ENCODE data around the gene PDE4B. TPM values are rescaled to one million over a fixed set of nuclear protein-coding genes. Genes with fewer than 3 reads are reported as not detected.
A peak's percentile ranks its signal among the peaks of the same experiment; 100 is the strongest.

PDE4B gene
- polyA plus RNA-seq (ENCODE audit: insufficient read length): 18.0 TPM

DNA sequence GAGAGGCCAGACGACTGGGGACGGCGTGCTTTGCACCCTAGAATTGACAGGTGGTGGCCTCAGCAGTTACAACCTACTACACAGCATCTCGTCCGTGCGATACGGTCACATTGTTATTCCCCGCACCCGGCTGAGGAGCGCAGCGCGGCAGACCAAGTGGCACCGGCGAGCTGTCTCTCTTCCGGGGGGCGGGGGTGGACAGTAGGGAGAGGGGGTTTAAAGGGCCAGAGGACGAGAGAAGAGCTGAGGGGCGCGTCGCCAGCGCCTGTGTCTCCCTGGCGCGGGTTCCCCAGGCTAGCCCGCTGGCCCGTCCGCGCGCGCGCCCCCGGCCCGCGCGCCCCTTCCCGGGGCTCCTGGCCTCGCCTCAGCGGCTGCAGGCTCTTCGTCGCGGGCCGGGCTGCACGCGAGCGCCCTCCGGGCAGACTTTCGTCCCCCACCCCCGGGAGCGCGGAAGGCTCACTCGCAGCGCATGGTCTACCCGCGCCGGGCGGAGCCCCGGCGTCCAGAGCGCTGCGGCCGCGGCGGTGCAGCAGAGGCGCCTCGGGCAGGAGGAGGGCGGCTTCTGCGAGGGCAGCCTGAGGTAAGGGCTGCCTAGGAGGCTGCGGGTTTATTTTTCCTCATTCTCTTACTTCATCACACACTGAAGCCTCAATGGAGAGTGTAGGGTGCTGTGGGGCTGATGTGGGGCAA, at the start of gene PDE4B:
TSS of gene PDE4B (plus strand) at position 227 of the 690 bp plus-strand sequence.
- peak; percentile 8 for DNase-seq

DNA sequence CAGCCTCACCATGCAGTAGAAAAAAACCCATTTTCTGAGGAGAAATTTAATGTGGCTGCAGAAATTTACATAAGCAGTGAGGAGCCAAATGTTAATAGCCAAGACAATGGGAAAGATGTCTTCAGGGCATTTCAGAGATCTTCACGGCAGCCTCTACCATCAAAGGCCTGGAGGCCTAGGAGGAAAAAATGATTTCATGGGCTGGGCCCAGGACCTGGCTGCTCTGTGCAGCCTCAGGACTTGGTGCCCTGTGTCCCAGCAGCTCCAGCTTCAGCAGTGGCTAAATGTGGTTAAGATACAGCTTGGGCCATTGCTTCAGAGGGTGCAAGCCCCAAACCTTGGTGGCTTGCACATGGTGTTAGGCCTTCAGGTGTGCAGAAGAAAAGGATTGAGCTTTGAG, 48.0 kb upstream of the PDE4B start:
- DNase-seq: no peak

GRCh38 chr1:65751961-65752360, 40.7 kb upstream of the PDE4B start:
- DNase-seq: no peak

DNA sequence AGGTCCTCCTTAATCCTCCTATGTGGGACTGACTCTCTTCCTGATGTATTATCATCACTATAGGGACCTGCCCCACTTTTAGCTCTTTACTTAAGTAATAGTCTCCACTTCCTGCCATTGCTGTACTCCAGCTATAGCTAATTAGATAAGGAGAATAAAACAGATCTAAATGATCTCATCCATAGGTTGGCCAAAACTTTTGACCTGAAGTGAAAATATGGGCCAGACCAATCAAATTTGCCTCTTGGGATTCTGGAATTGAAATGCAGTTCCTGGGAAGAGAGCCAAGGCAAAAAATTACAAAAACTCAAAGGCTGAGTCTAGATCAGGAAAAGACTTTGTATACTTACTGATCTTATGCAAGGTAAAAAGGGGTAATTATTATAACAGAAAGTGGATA, 36.1 kb upstream of the PDE4B start:
- peak; percentile 9 for DNase-seq

DNA sequence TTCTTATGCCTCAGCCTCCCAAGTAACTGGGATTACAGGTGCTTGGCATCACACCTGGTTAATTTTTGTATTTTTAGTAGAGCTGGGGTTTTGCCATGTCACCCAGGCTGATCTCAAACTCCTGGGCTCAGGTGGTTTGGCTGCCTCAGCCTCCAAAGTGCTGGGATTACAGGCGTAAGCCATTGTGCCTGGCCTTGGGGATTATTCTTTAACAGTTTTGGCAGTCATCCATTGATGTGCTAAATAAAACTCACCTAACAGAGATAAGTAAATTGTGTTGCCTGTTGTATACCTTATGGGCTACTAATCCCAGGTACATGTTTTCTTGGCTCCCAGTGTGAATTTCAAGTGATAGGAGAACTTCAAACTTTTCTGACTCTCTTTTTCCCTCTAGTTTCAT, 35.2 kb upstream of the PDE4B start:
- DNase-seq: no peak

GRCh38 chr1:65758128-65758527, 34.6 kb upstream of the PDE4B start:
- DNase-seq: no peak

- DNase-seq: no peak
Measured at GRCh38 chr1:65759516-65759915, 33.2 kb upstream of the PDE4B start.

GRCh38 chr1:65762081-65762862, 30.4 kb upstream of the PDE4B start:
- no peak for DNase-seq

DNA sequence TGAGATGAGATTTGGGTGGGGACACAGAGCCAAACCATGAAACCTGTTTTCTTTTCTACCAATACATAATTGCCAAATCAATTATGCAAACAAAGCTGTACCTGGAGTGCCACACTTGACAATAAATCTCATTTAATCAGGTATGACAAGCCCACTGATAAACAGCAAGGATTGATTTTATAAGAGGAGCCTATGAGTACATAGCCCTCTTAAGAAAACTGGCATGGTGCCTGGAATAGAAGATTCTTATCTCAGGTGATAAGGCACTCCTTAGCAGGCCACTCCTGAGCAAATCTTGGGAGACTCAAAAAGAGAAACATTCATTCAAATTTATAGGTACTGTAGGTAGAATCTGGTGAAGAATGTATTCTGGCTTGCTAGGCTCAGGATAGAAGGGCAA, 28.6 kb upstream of the PDE4B start:
- DNase-seq: no peak

- no peak for DNase-seq
Measured at GRCh38 chr1:65765631-65766030, 27.1 kb upstream of the PDE4B start.

- no peak for DNase-seq
Measured at GRCh38 chr1:65769636-65770035, 23.1 kb upstream of the PDE4B start.

DNA sequence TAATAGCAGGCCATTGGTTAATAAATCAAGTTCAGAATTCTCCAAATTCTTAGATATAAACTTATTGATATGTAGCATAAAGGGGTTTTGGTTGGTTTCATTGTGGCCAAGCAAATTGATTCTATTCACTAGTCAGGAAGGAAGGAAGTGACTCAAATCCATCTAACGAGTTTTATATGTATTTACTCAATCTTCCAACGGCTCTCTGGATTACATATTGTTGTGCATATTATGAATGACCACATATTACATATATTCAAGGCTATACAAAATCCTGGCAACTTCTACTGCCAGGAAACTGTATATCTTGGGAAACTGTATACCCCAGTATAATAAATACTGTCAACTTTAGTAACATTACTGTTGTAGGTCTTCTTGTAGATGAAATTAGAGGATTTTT, 20.1 kb upstream of the PDE4B start:
- DNase-seq: no peak

DNA sequence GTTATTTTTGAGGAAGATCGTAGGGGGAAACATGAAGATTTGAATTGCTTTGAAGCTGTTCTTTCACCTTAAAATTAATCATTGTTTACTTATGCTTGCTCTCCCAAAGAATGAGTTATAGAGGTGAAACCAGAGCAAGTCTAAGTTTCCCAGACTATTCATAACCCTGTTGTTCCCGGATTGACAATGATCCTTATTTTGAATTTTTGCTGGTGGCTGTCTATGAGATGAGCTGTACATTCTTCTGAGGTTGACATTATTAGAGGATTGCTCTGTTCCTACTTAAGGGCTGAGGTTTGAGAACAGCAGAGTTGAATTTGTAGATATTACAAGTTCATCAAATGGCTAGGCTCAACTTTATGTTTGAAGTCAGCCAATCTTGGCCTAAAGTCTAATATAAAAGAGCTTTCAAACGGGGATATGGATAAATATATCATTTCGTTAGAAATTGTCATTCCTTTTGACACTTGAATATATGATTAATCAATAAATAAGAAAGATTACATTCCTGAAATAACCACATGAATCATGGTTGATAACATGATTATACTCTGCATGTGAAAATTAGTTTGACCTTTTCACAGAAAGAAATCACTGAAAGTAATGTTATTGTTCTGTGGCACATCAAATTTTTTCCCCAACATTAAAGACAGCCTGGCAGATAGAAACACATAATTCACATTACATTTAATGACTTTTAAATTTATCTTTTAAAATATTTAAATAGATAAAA, 19.1 kb upstream of the PDE4B start:
- no peak for DNase-seq

DNA sequence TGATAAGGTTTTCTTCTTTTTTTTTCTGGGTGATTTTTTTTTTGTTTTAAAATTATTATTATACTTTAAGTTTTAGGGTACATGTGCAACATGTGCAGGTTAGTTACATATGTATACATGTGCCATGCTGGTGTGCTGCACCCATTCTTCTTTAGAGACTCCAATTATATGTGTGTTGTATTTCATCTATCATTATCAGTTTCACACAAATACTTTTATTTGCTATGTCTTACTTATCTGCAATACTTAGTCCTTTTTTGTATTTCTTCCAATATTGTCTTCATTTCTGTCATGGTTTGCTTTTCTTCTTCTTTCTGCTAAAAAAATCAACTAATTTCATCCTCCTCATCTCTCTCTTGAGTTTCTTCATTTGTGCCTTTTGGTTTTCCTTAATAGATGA, 3.9 kb upstream of the PDE4B start:
- DNase-seq: no peak

GRCh38 chr1:65791396-65791795, 1.3 kb upstream of the PDE4B start:
- peak; percentile 11 for DNase-seq

GRCh38 chr1:65791801-65792668, 660 bp upstream of the PDE4B start:
- no peak for DNase-seq

DNA sequence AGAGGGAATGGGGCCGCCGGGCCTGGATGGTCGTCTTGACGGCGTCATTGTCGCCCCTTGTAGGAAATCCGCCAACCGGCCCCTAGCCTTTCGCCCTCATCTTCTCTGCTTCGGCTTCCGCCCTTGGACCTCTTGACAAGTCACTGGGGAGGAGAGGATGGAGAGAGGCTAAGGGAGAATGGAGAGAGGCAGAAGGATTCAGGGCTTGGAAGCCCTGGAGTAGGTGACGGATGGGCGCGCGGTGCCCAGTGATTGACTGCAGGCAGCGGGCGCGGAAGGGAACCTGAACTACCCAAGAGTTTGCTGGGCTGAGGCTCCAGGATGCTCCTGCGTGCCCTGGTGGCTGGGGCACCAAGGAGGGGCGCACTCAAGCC, 651 bp downstream of the PDE4B start:
- no peak for DNase-seq

DNA sequence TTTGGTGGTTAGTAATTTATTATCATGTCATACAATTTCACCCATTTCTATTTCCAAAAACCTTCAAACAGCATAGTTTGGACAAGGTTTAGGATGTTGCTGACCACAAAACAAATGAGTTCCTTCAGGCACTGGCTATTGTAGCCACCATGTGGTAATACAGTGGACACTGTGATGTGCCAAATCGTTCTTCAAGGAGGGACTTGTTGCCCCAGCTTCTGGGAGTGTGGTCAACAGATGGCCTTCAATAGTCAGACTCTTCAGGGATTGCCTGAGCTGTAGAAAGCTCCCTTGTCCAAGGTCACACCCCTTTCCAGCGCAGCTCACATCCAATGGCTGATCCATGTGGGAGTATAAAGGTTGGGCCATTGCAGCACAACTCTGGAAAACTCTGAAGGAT, 2.6 kb downstream of the PDE4B start:
- no peak for DNase-seq

DNA sequence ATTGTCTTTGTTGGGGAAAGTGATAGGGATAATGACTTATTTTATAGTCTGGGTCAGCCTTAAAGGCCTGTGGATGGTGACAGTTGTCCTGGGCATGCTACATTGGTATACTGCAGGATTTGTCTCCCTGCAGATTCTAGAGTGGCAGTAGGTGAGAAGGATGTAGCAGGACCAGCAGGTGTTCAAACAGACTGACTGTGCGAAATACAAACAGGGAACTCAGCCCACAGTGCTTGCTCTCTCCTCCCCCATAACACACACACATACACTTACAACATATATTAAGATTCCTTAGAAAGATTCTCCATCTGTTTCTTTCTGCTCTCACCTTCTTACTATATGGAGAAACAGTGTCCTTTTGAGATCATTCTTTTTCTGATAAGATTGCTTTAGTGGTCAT, 6.9 kb downstream of the PDE4B start:
- DNase-seq: no peak

- DNase-seq: no peak
Measured at GRCh38 chr1:65804584-65804983, 11.9 kb downstream of the PDE4B start.

GRCh38 chr1:65812065-65812464, 19.4 kb downstream of the PDE4B start:
- peak; percentile 21 for DNase-seq

GRCh38 chr1:65813956-65814355, 21.3 kb downstream of the PDE4B start:
- no peak for DNase-seq

DNA sequence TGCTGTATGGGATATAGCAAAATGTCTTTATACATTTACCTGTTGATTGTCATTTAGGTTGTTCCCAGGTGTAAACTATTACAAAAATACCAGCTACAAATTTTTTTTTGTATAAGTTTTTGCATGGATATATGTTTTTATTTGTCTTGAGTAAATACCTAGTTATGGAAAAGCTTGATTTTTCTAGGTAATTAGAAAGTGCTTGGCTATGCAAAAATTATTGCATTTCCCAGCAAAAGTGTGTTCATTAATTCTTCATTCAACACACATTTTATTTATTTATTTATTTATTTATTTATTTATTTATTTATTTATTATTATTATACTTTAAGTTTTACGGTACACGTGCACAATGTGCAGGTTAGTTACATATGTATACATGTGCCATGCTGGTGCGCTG, 22.1 kb downstream of the PDE4B start:
- no peak for DNase-seq
